GM12878 (cell line): ENCODE measurements around the gene CAV2. TPM values are rescaled to one million over a fixed set of nuclear protein-coding genes. Genes with fewer than 3 reads are reported as not detected.

Experiments
- ATAC-seq: fragments of 200-7000 bp; cut with Tn5 transposase; 3 replicates; pipeline ENCODE4 v1.9.1; 2020; ENCODE audit warnings: mild to moderate bottlenecking, moderate library complexity
- BruUV-seq: library from RNA; stranded (reverse); fragments of 400-500 nt; replicated peaks from 2 replicates; lab custom pipeline; 2021; lab: Mats Ljungman, UMichigan
- CTCF ChIA-PET: fragments of 300-600 bp; sonication (Branson Sonifier 250); formaldehyde crosslinking; extraction: SDS; loops from one replicate; lab custom pipeline; 2021; ENCODE audit warnings: inconsistent platforms; lab: Yijun Ruan, JAX
- POLR2A ChIA-PET: fragments of 350-600 bp; formaldehyde crosslinking; extraction: SDS; loops from one replicate; lab custom pipeline; 2021; ENCODE audit warnings: inconsistent platforms; lab: Charles Lee
- RAD21 ChIA-PET: fragments of 300-600 bp; sonication (Branson Sonifier 250); formaldehyde crosslinking; loops from one replicate; lab custom pipeline; 2023; ENCODE audit warnings: antibody characterized with exemption; ENCODE audit not compliant: unreplicated experiment; lab: Charles Lee
- SMC1A ChIA-PET: fragments of 300-600 bp; sonication (Branson Sonifier 250); formaldehyde crosslinking; loops from one replicate; lab custom pipeline; 2023; ENCODE audit not compliant: unreplicated experiment, uncharacterized antibody; lab: Charles Lee
- DNase-seq: peaks from one replicate; pipeline ENCODE4 v3.0.0-alpha.2; 2011; ENCODE audit warnings: low read depth, low spot score
- FAIRE-seq: peaks from 3 replicates; lab custom pipeline; 2011; peaks lifted over from hg19 to GRCh38; lab: Jason Lieb, UNC
- H2AFZ ChIP-seq: 2 replicates; pipeline ENCODE4 v1.6.0; 2011; ENCODE audit warnings: low read depth, low read length, control low read depth; ENCODE audit not compliant: control insufficient read depth
- H3K27ac ChIP-seq: 2 replicates; pipeline ENCODE4 v1.5.1; 2011; ENCODE audit warnings: control low read depth; ENCODE audit not compliant: control insufficient read depth, insufficient read depth
- H3K27me3 ChIP-seq, 2 experiments: replicated peaks in 1 of 2; 2 replicates each; pipeline versions ENCODE4 v1.6.0 to v1.6.1; 2011; ENCODE audit warnings: low read length in 1 of 2; ENCODE audit not compliant: control insufficient read depth in 2 of 2, insufficient read depth in 2 of 2
- H3K36me3 ChIP-seq, 2 experiments: 2 replicates each; pipeline ENCODE4 v1.5.1; 2011; ENCODE audit warnings: low read length in 1 of 2; ENCODE audit not compliant: control insufficient read depth in 2 of 2, insufficient read depth in 2 of 2
- H3K4me1 ChIP-seq: 2 replicates; pipeline ENCODE4 v1.6.1; 2011; ENCODE audit warnings: mild to moderate bottlenecking, low read length, moderate library complexity, mixed read lengths; ENCODE audit not compliant: control insufficient read depth, insufficient read depth
- H3K4me2 ChIP-seq: 2 replicates; pipeline ENCODE4 v1.6.0; 2011; ENCODE audit warnings: control low read depth; ENCODE audit not compliant: control insufficient read depth, insufficient read depth
- H3K4me3 ChIP-seq: fragments of 200-600 bp; sonication (generic); 2 replicates; pipeline ENCODE4 v1.5.1; 2016
- H3K79me2 ChIP-seq: 2 replicates; pipeline ENCODE4 v1.6.0; 2011; ENCODE audit warnings: low read length; ENCODE audit not compliant: control insufficient read depth, insufficient read depth
- H3K9ac ChIP-seq: 2 replicates; pipeline ENCODE4 v1.8.0; 2011; ENCODE audit warnings: low read length, control low read depth, mixed read lengths; ENCODE audit not compliant: control insufficient read depth, insufficient read depth
- H3K9me3 ChIP-seq: replicated peaks from 3 replicates; pipeline ENCODE4 v1.5.1; 2011; ENCODE audit warnings: mild to moderate bottlenecking, low read length; ENCODE audit not compliant: control insufficient read depth, insufficient read depth
- H4K20me1 ChIP-seq: 2 replicates; pipeline ENCODE4 v1.6.0; 2011; ENCODE audit not compliant: control insufficient read depth, insufficient read depth
- ATF3 ChIP-seq: IDR thresholded peaks from 2 replicates; pipeline ENCODE4 v1.6.1; 2011; ENCODE audit warnings: low read depth, mild to moderate bottlenecking, low read length, moderate library complexity, borderline replicate concordance; ENCODE audit errors: extremely low read depth
- BCL11A ChIP-seq: IDR thresholded peaks from 2 replicates; pipeline ENCODE4 v1.6.1; 2011; ENCODE audit warnings: low read depth, low read length
- BRCA1 ChIP-seq: IDR thresholded peaks from 2 replicates; pipeline ENCODE4 v1.6.1; 2011; ENCODE audit warnings: low read depth, low read length, improper control_type of control experiment
- EED ChIP-seq: sonication (generic); IDR thresholded peaks from 2 replicates; pipeline ENCODE4 v1.6.1; 2016; ENCODE audit warnings: antibody characterized with exemption, low read depth
- HDGF ChIP-seq: fragments of 450-650 bp; IDR thresholded peaks from 2 replicates; pipeline ENCODE4 v1.6.1; 2016; ENCODE audit warnings: antibody characterized with exemption
- JUNB ChIP-seq: IDR thresholded peaks from 2 replicates; pipeline ENCODE4 v1.6.1; 2016; ENCODE audit warnings: antibody characterized with exemption, mild to moderate bottlenecking
- KLF5 ChIP-seq: fragments of 450-650 bp; IDR thresholded peaks from 2 replicates; pipeline ENCODE4 v1.6.1; 2014; ENCODE audit warnings: mild to moderate bottlenecking; ENCODE audit not compliant: partially characterized antibody
- MEF2A ChIP-seq: IDR thresholded peaks from 2 replicates; pipeline ENCODE4 v1.6.1; 2011; ENCODE audit warnings: low read depth, mild to moderate bottlenecking, low read length, moderate library complexity; ENCODE audit not compliant: insufficient read depth
- NFYB ChIP-seq: IDR thresholded peaks from 2 replicates; pipeline ENCODE4 v1.6.1; 2011; ENCODE audit warnings: low read depth, mild to moderate bottlenecking, low read length, improper control_type of control experiment, moderate library complexity; ENCODE audit not compliant: insufficient read depth
- PAX5 ChIP-seq: IDR thresholded peaks from 2 replicates; pipeline ENCODE4 v1.6.1; 2011; ENCODE audit warnings: low read depth, low read length, borderline replicate concordance
- RAD51 ChIP-seq: fragments of 450-650 bp; IDR thresholded peaks from 2 replicates; pipeline ENCODE4 v1.6.1; 2016; ENCODE audit warnings: moderate library complexity, mild to moderate bottlenecking, inconsistent platforms
- RB1 ChIP-seq: fragments of 450-650 bp; formaldehyde crosslinking; IDR thresholded peaks from 2 replicates; pipeline ENCODE4 v1.6.1; 2017; ENCODE audit warnings: mild to moderate bottlenecking, borderline replicate concordance
- SMC3 ChIP-seq: IDR thresholded peaks from 2 replicates; pipeline ENCODE4 v1.6.1; 2011; ENCODE audit warnings: low read length, improper control_type of control experiment, borderline replicate concordance
- TBL1XR1 ChIP-seq: IDR thresholded peaks from 2 replicates; pipeline ENCODE4 v1.6.1; 2012; ENCODE audit warnings: low read depth, low read length, improper control_type of control experiment
- ZBED1 ChIP-seq: IDR thresholded peaks from 2 replicates; pipeline ENCODE4 v1.6.1; 2016; ENCODE audit warnings: borderline replicate concordance
- ZNF207 ChIP-seq: fragments of 450-650 bp; IDR thresholded peaks from 2 replicates; pipeline ENCODE4 v1.6.1; 2014; ENCODE audit warnings: antibody characterized with exemption, mild to moderate bottlenecking, borderline replicate concordance
- ZNF384 ChIP-seq: IDR thresholded peaks from 2 replicates; pipeline ENCODE4 v1.6.1; 2012; ENCODE audit warnings: low read depth, mild to moderate bottlenecking, low read length, improper control_type of control experiment, borderline replicate concordance
- ZNF622 ChIP-seq: fragments of 450-650 bp; IDR thresholded peaks from 2 replicates; pipeline ENCODE4 v1.6.1; 2017; ENCODE audit warnings: mild to moderate bottlenecking, inconsistent platforms
- ZSCAN29 ChIP-seq: fragments of 450-650 bp; IDR thresholded peaks from 2 replicates; pipeline ENCODE4 v1.6.1; 2017; ENCODE audit warnings: mild to moderate bottlenecking, moderate library complexity
- ZZZ3 ChIP-seq: IDR thresholded peaks from 2 replicates; pipeline ENCODE4 v1.6.1; 2011; ENCODE audit warnings: low read depth; ENCODE audit not compliant: control insufficient read depth, insufficient read length
- in situ Hi-C: fragments of 300-500 bp; cut with MboI; formaldehyde crosslinking; loops from 9 replicates; pipeline ENCODE4 v1.14.3; 2018; ENCODE audit warnings: mixed read lengths
- intact Hi-C: fragments of 100-400 bp; cut with micrococcal nuclease; formaldehyde crosslinking; loops from one replicate; pipeline ENCODE4 v1.14.2; 2022; ENCODE audit not compliant: unreplicated experiment
- polyA plus RNA-seq, 11 experiments: library from polyadenylated mRNA; depleted of rRNA in 4 of 11; unstranded in 6 of 11; stranded (reverse) in 5 of 11; fragments of >200 nt; fragmentation: Nextera tagmentation in 4 of 11; fragmentation: Illumina TruSeq in 1 of 11; extraction: Ambion mirVana in 4 of 11; extraction: Trizol in 1 of 11; gene quantifications; 1 replicate in 1 of 11; 2 replicates in 10 of 11; pipeline versions ENCODE4 v1.2.1 to v1.2.3, GENCODE V29; 2011 to 2016; ENCODE audit warnings: inconsistent platforms in 2 of 11, missing spikeins in 2 of 11, low read depth in 1 of 11
- total RNA-seq, 4 experiments: library from RNA; depleted of rRNA in 3 of 4; stranded (reverse); fragments of >200 nt in 3 of 4; fragmentation: Illumina TruSeq in 1 of 4; extraction: Trizol in 1 of 4; gene quantifications; 2 replicates each; pipeline versions ENCODE4 v1.2.1 to v1.2.3, GENCODE V29; 2013 to 2021

Gene CAV2
- total and polyA plus RNA-seq, 10 of the 15 experiments (the other 5 are each of a cell fraction or from before 2014, with no cell fraction given) = 0.77 to 11.4 (median 2.5) TPM

- ATAC-seq = no peak
- SMC1A ChIA-PET = no interaction called here
- H2AFZ ChIP-seq = no peak overlapping the region
- BruUV-seq = no TSS peak
- in situ Hi-C loops = no loop called here
- DNase-seq = no peak
- no peaks in the 10 kb centered on the region for H3K36me3 ChIP-seq
- no peak overlapping the region for H3K4me3 ChIP-seq
- peaks cover 1% of the 10 kb centered on the region; the same call in 2 of the 3 replicates for H3K9me3 ChIP-seq
- RAD21 ChIA-PET = no interaction called here
- no peak for TF ChIP-seq ZBED1
- TF ChIP-seq EED = no peak
- TF ChIP-seq KLF5 = no peak
- no peak for TF ChIP-seq ZNF384
- no peak for TF ChIP-seq ZNF622
- no peak for TF ChIP-seq HDGF
- TF ChIP-seq JUNB = no peak
- TF ChIP-seq RB1 = no peak
- no peak for TF ChIP-seq ZSCAN29
- no peak for TF ChIP-seq NFYB
- TF ChIP-seq RAD51 = no peak
- TF ChIP-seq ATF3 = no peak
- no peak for TF ChIP-seq MEF2A
- TF ChIP-seq SMC3 = no peak
- TF ChIP-seq PAX5 = no peak
- no peak for TF ChIP-seq TBL1XR1
- no peak for TF ChIP-seq ZZZ3
- no peak for TF ChIP-seq BCL11A
- TF ChIP-seq ZNF207 = no peak
- no peak for TF ChIP-seq BRCA1
- H3K79me2 ChIP-seq = no peaks in the 10 kb centered on the region
- POLR2A ChIA-PET = no interaction called here
- CTCF ChIA-PET = no interaction called here
- no peak overlapping the region for H3K4me2 ChIP-seq
- no peaks in the 10 kb centered on the region for H4K20me1 ChIP-seq
- no peaks in the 10 kb centered on the region; a peak in 1 of 4 replicates for H3K27me3 ChIP-seq
- H3K9ac ChIP-seq = no peak overlapping the region
- 0 out of 2 replicates have a peak, but pooled peaks cover 4% of the 10 kb centered on the region for H3K4me1 ChIP-seq
- intact Hi-C loops = no loop called here
- no peak overlapping the region for H3K27ac ChIP-seq
- FAIRE-seq = no peak
Observed at GRCh38 chr7:116540743-116541142, 41.2 kb downstream of the CAV2 start.
